ENCODE data around the gene TXNDC17. TPM values are rescaled to one million over a fixed set of nuclear protein-coding genes. Genes with fewer than 3 reads are reported as not detected.

TXNDC17 gene
- total and polyA plus RNA-seq, 9 of the 15 experiments (the other 6 are each of a cell fraction or from before 2014, with no cell fraction given), result 108 to 759 (median 179) TPM

GRCh38 chr17:6686026-6686425 is 45.2 kb downstream of the TXNDC17 start:
- Histone ChIP-seq H3K9me3 (replicated peaks; ENCODE audit: control insufficient read depth, insufficient read depth, low read depth, low read length) (no peaks in the 10 kb centered on the region), H3K9me1 (ENCODE audit: control insufficient read depth, insufficient read depth, low read length) (no peaks in the 10 kb centered on the region), H3K36me3 (ENCODE audit: control insufficient read depth, insufficient read depth, low read length) (no peaks in the 10 kb centered on the region), H3K9ac (ENCODE audit: insufficient read depth in 1 of 2, low read depth in 2 of 2, low read length in 2 of 2) (no peak overlapping the region), H3K4me1 (replicated peaks in 1 of 2; ENCODE audit: control insufficient read depth in 2 of 2, insufficient read depth in 2 of 2, low read length in 2 of 2) (no peaks in the 10 kb centered on the region), H3K4me2 (ENCODE audit: insufficient read depth, low read length) (no peak overlapping the region), H2AFZ (ENCODE audit: low read depth, low read length) (no peak overlapping the region), H3K4me3 (no peak overlapping the region), H4K20me1 (replicated peaks; ENCODE audit: control insufficient read depth, insufficient read depth, low read length) (no peaks in the 10 kb centered on the region), H3K79me2 (ENCODE audit: control insufficient read depth, insufficient read depth, low read length) (no peaks in the 10 kb centered on the region), H3K27me3 (ENCODE audit: control insufficient read depth in 2 of 2, insufficient read depth in 2 of 2, low read length in 2 of 2) (peaks cover 8 to 46% of the 10 kb centered on the region in 2 experiments; a peak in 4 of 5 replicates), H3K27ac (ENCODE audit: extremely low read depth, low read depth, low read length) (no peak overlapping the region)
- DNase-seq (ENCODE audit: extremely low read depth in 1 of 4, low spot score in 3 of 4), result no peak
- in situ Hi-C loops (cut with MboI), result no loop called here
- 4% methylated on average over 4 of the region's 4 CpGs for WGBS (ENCODE audit: insufficient coverage, low coverage, missing lambda C conversion rate)
- no TSS peak for BruUV-seq (replicated peaks)
- CTCF ChIA-PET (ENCODE audit: low intra/inter-chr PET ratio), result no interaction called here
- POLR2A ChIA-PET, result interaction anchor here (0.6 kb wide), 1 partner anchor 405 kb away, joined by 3 read pairs; no protein-coding TSS in a partner anchor
- no peak for ATAC-seq
- intact Hi-C loops (cut with micrococcal nuclease), result no loop called here
- FAIRE-seq, result no peak
- TF ChIP-seq ZNF778 (CRISPR knock-in tag; IDR thresholded peaks at IDR 0.05) (no peak), THRB (CRISPR knock-in tag; conservative IDR thresholded peaks at IDR 0.05) (no peak), PREB (CRISPR knock-in tag; IDR thresholded peaks at IDR 0.05) (no peak), E2F5 (CRISPR knock-in tag; IDR thresholded peaks at IDR 0.05) (no peak), DDX20 (tag; IDR thresholded peaks at IDR 0.05; ENCODE audit: low read depth) (no peak), ATF2 (CRISPR knock-in tag; IDR thresholded peaks at IDR 0.05) (no peak), ID3 (CRISPR knock-in tag; IDR thresholded peaks at IDR 0.05) (no peak), ID3 (tag; IDR thresholded peaks at IDR 0.05) (no peak), GABPB2 (CRISPR knock-in tag; conservative IDR thresholded peaks at IDR 0.05) (no peak), LEF1 (IDR thresholded peaks at IDR 0.05) (no peak), SNIP1 (IDR thresholded peaks at IDR 0.05; ENCODE audit: low read depth) (no peak), E2F1 (CRISPR knock-in tag; IDR thresholded peaks at IDR 0.05) (no peak), MAFK (IDR thresholded peaks at IDR 0.05; ENCODE audit: low read length) (no peak), ZNF431 (CRISPR knock-in tag; IDR thresholded peaks at IDR 0.05) (no peak), MNT (conservative IDR thresholded peaks at IDR 0.05) (no peak), PTRF (tag; IDR thresholded peaks at IDR 0.05) (no peak)

All from K562 (cell line).